ENCODE data around the gene SELENOM. TPM values are rescaled to one million over a fixed set of nuclear protein-coding genes. Genes with fewer than 3 reads are reported as not detected.

Gene SELENOM
- total RNA-seq, 4 donors from 2014 or later, result 591 to 706 (median 650) TPM

GRCh38 chr22:31083377-31083768 is 24.0 kb downstream of the SELENOM start:
- H3K27me3 ChIP-seq, result no peaks in the 10 kb centered on the region
- no peaks in the 10 kb centered on the region for H3K9me3 ChIP-seq
- peak overlapping the region; percentile 89 to 99 (median 98) for H3K27ac ChIP-seq
- H3K4me3 ChIP-seq, result peak overlapping the region; percentile 66 to 80 (median 69)
- no peak for TF ChIP-seq EP300 (IDR thresholded peaks at IDR 0.05)
- TF ChIP-seq CTCF (IDR thresholded peaks at IDR 0.05), result no peak
- TF ChIP-seq POLR2A (IDR thresholded peaks at IDR 0.05), result no peak
- peaks cover 0 to 8% (median 0%) of the 10 kb centered on the region in 3 donors for H3K36me3 ChIP-seq
- H3K4me1 ChIP-seq, result peaks cover 0 to 67% (median 55%) of the 10 kb centered on the region in 4 donors
- 34 to 43% methylated on average over 3 of the region's 3 CpGs for WGBS, 2 donors
- DNase-seq (ENCODE audit: low spot score in 2 of 2), result no peak

GRCh38 chr22:31082606-31083376 is 24.6 kb downstream of the SELENOM start:
- H3K27ac ChIP-seq, result peak overlapping the region; percentile 89 to 99 (median 98)
- H3K36me3 ChIP-seq, result peaks cover 0 to 2% (median 0%) of the 10 kb centered on the region in 3 donors
- DNase-seq (ENCODE audit: low spot score in 2 of 2), result peak in 1 of 2 donors; percentile 61
- peaks cover 0 to 62% (median 52%) of the 10 kb centered on the region in 4 donors for H3K4me1 ChIP-seq
- TF ChIP-seq EP300 (IDR thresholded peaks at IDR 0.05) (peak in 1 of 2 donors; percentile 49), CTCF (IDR thresholded peaks at IDR 0.05) (peak; percentile 61 to 83 (median 77)), POLR2A (IDR thresholded peaks at IDR 0.05) (no peak)
- peak overlapping the region; percentile 62 to 80 (median 69) for H3K4me3 ChIP-seq
- H3K9me3 ChIP-seq, result no peaks in the 10 kb centered on the region
- H3K27me3 ChIP-seq, result no peaks in the 10 kb centered on the region
- WGBS, 2 donors, result 49 to 59% methylated on average over 10 to 11 of the region's 11 CpGs

GRCh38 chr22:31081963-31082605 is 25.3 kb downstream of the SELENOM start:
- Histone ChIP-seq H3K9me3 (no peaks in the 10 kb centered on the region), H3K4me3 (peak overlapping the region; percentile 62 to 80 (median 69)), H3K4me1 (peaks cover 0 to 55% (median 46%) of the 10 kb centered on the region in 4 donors), H3K27me3 (no peaks in the 10 kb centered on the region), H3K27ac (peak overlapping the region; percentile 89 to 99 (median 98)), H3K36me3 (no peaks in the 10 kb centered on the region)
- no peak for DNase-seq (ENCODE audit: low spot score in 2 of 2)
- 16 to 22% methylated on average over 6 of the region's 6 CpGs for WGBS, 2 donors
- TF ChIP-seq CTCF (IDR thresholded peaks at IDR 0.05), result no peak
- no peak for TF ChIP-seq POLR2A (IDR thresholded peaks at IDR 0.05)
- TF ChIP-seq EP300 (IDR thresholded peaks at IDR 0.05), result no peak

GRCh38 chr22:31080848-31081649 is 26.3 kb downstream of the SELENOM start, which contains the start of gene SMTN:
SMTN (plus strand) TSS chr22:31081318; CDS start chr22:31083259, 1,941 bp downstream.
- Histone ChIP-seq H3K4me1 (peaks cover 0 to 48% (median 40%) of the 10 kb centered on the region in 4 donors), H3K36me3 (no peaks in the 10 kb centered on the region), H3K9me3 (no peaks in the 10 kb centered on the region), H3K27ac (peak within 1 kb of the TSS; percentile 89 to 99 (median 98)), H3K27me3 (no peaks in the 10 kb centered on the region), H3K4me3 (peak within 1 kb of the TSS; percentile 62 to 80 (median 69))
- WGBS, 2 donors, result 1% methylated on average over 52 to 58 of the region's 63 CpGs
- TF ChIP-seq EP300 (IDR thresholded peaks at IDR 0.05), result peak; percentile 64 to 99
- peak in 2 of 5 experiments; percentile 47 to 53 for TF ChIP-seq CTCF (IDR thresholded peaks at IDR 0.05)
- TF ChIP-seq POLR2A (IDR thresholded peaks at IDR 0.05), result peak; percentile 96 to 99
- DNase-seq (ENCODE audit: low spot score in 2 of 2), result peak; percentile 88 to 89
